GM12878 (cell line): ENCODE results near the gene MBOAT2. TPM values are rescaled to one million over a fixed set of nuclear protein-coding genes. Genes with fewer than 3 reads are reported as not detected.

Source experiments
- ATAC-seq: fragments of 200-7000 bp; cut with Tn5 transposase; 3 replicates; pipeline ENCODE4 v1.9.1; 2020; ENCODE audit warnings: mild to moderate bottlenecking, moderate library complexity
- BruUV-seq: library from RNA; stranded (reverse); fragments of 400-500 nt; replicated peaks from 2 replicates; lab custom pipeline; 2021; lab: Mats Ljungman, UMichigan
- CTCF ChIA-PET: fragments of 300-600 bp; sonication (Branson Sonifier 250); formaldehyde crosslinking; extraction: SDS; loops from one replicate; lab custom pipeline; 2021; ENCODE audit warnings: inconsistent platforms; lab: Yijun Ruan, JAX
- POLR2A ChIA-PET: fragments of 350-600 bp; formaldehyde crosslinking; extraction: SDS; loops from one replicate; lab custom pipeline; 2021; ENCODE audit warnings: inconsistent platforms; lab: Charles Lee
- RAD21 ChIA-PET: fragments of 300-600 bp; sonication (Branson Sonifier 250); formaldehyde crosslinking; loops from one replicate; lab custom pipeline; 2023; ENCODE audit warnings: antibody characterized with exemption; ENCODE audit not compliant: unreplicated experiment; lab: Charles Lee
- SMC1A ChIA-PET: fragments of 300-600 bp; sonication (Branson Sonifier 250); formaldehyde crosslinking; loops from one replicate; lab custom pipeline; 2023; ENCODE audit not compliant: unreplicated experiment, uncharacterized antibody; lab: Charles Lee
- DNase-seq: peaks from one replicate; pipeline ENCODE4 v3.0.0-alpha.2; 2011; ENCODE audit warnings: low read depth, low spot score
- FAIRE-seq: peaks from 3 replicates; lab custom pipeline; 2011; peaks lifted over from hg19 to GRCh38; lab: Jason Lieb, UNC
- H2AFZ ChIP-seq: 2 replicates; pipeline ENCODE4 v1.6.0; 2011; ENCODE audit warnings: low read depth, low read length, control low read depth; ENCODE audit not compliant: control insufficient read depth
- H3K27ac ChIP-seq: 2 replicates; pipeline ENCODE4 v1.5.1; 2011; ENCODE audit warnings: control low read depth; ENCODE audit not compliant: control insufficient read depth, insufficient read depth
- H3K27me3 ChIP-seq, 2 experiments: replicated peaks in 1 of 2; 2 replicates each; pipeline versions ENCODE4 v1.6.0 to v1.6.1; 2011; ENCODE audit warnings: low read length in 1 of 2; ENCODE audit not compliant: control insufficient read depth in 2 of 2, insufficient read depth in 2 of 2
- H3K36me3 ChIP-seq, 2 experiments: 2 replicates each; pipeline ENCODE4 v1.5.1; 2011; ENCODE audit warnings: low read length in 1 of 2; ENCODE audit not compliant: control insufficient read depth in 2 of 2, insufficient read depth in 2 of 2
- H3K4me1 ChIP-seq: 2 replicates; pipeline ENCODE4 v1.6.1; 2011; ENCODE audit warnings: mild to moderate bottlenecking, low read length, moderate library complexity, mixed read lengths; ENCODE audit not compliant: control insufficient read depth, insufficient read depth
- H3K4me2 ChIP-seq: 2 replicates; pipeline ENCODE4 v1.6.0; 2011; ENCODE audit warnings: control low read depth; ENCODE audit not compliant: control insufficient read depth, insufficient read depth
- H3K4me3 ChIP-seq: fragments of 200-600 bp; sonication (generic); 2 replicates; pipeline ENCODE4 v1.5.1; 2016
- H3K79me2 ChIP-seq: 2 replicates; pipeline ENCODE4 v1.6.0; 2011; ENCODE audit warnings: low read length; ENCODE audit not compliant: control insufficient read depth, insufficient read depth
- H3K9ac ChIP-seq: 2 replicates; pipeline ENCODE4 v1.8.0; 2011; ENCODE audit warnings: low read length, control low read depth, mixed read lengths; ENCODE audit not compliant: control insufficient read depth, insufficient read depth
- H3K9me3 ChIP-seq: replicated peaks from 3 replicates; pipeline ENCODE4 v1.5.1; 2011; ENCODE audit warnings: mild to moderate bottlenecking, low read length; ENCODE audit not compliant: control insufficient read depth, insufficient read depth
- H4K20me1 ChIP-seq: 2 replicates; pipeline ENCODE4 v1.6.0; 2011; ENCODE audit not compliant: control insufficient read depth, insufficient read depth
- CBX3 ChIP-seq: fragments of 200-600 bp; sonication (generic); IDR thresholded peaks from 2 replicates; pipeline ENCODE4 v1.6.1; 2016; ENCODE audit warnings: low read depth, borderline replicate concordance
- CREM ChIP-seq: IDR thresholded peaks from 2 replicates; pipeline ENCODE4 v1.6.1; 2014; ENCODE audit warnings: antibody characterized with exemption, low read depth
- E2F4 ChIP-seq: IDR thresholded peaks from 2 replicates; pipeline ENCODE4 v1.6.1; 2012; ENCODE audit warnings: low read depth, low read length, improper control_type of control experiment
- HCFC1 ChIP-seq: fragments of 150-350 bp; IDR thresholded peaks from 2 replicates; pipeline ENCODE4 v1.6.1; 2014; ENCODE audit warnings: low read length
- HDGF ChIP-seq: fragments of 450-650 bp; IDR thresholded peaks from 2 replicates; pipeline ENCODE4 v1.6.1; 2016; ENCODE audit warnings: antibody characterized with exemption
- IRF3 ChIP-seq: fragments of 450-650 bp; IDR thresholded peaks from 2 replicates; pipeline ENCODE4 v1.6.1; 2014; ENCODE audit warnings: mild to moderate bottlenecking
- PAX8 ChIP-seq: fragments of 450-650 bp; IDR thresholded peaks from 2 replicates; pipeline ENCODE4 v1.6.1; 2017; ENCODE audit warnings: mild to moderate bottlenecking, moderate library complexity
- PBX3 ChIP-seq: IDR thresholded peaks from 2 replicates; pipeline ENCODE4 v1.6.1; 2011; ENCODE audit warnings: mild to moderate bottlenecking, low read depth, low read length, moderate library complexity; ENCODE audit not compliant: insufficient replicate concordance
- POU2F2 ChIP-seq: IDR thresholded peaks from 3 replicates; pipeline ENCODE4 v1.6.1; 2011; ENCODE audit warnings: low read depth, mild to moderate bottlenecking, low read length, borderline replicate concordance
- SMAD1 ChIP-seq: fragments of 450-650 bp; IDR thresholded peaks from 2 replicates; pipeline ENCODE4 v1.6.1; 2018; ENCODE audit warnings: mild to moderate bottlenecking, low read depth; ENCODE audit not compliant: partially characterized antibody
- USF2 ChIP-seq: IDR thresholded peaks from 2 replicates; pipeline ENCODE4 v1.6.1; 2011; ENCODE audit warnings: low read depth, low read length, improper control_type of control experiment, borderline replicate concordance
- ZNF207 ChIP-seq: fragments of 450-650 bp; IDR thresholded peaks from 2 replicates; pipeline ENCODE4 v1.6.1; 2014; ENCODE audit warnings: antibody characterized with exemption, mild to moderate bottlenecking, borderline replicate concordance
- ZNF384 ChIP-seq: IDR thresholded peaks from 2 replicates; pipeline ENCODE4 v1.6.1; 2012; ENCODE audit warnings: low read depth, mild to moderate bottlenecking, low read length, improper control_type of control experiment, borderline replicate concordance
- ZNF592 ChIP-seq: fragments of 450-650 bp; IDR thresholded peaks from 2 replicates; pipeline ENCODE4 v1.6.1; 2017; ENCODE audit warnings: mild to moderate bottlenecking, moderate library complexity
- WGBS: methylation state at CpG from one replicate; pipeline ENCODE4 v1.1.6; 2016; ENCODE audit warnings: low lambda C conversion rate; ENCODE audit not compliant: insufficient replicate concordance, insufficient coverage; ENCODE audit errors: missing lambda C conversion rate; 5-methylcytosine and 5-hydroxymethylcytosine counted together
- in situ Hi-C: fragments of 300-500 bp; cut with MboI; formaldehyde crosslinking; loops from 9 replicates; pipeline ENCODE4 v1.14.3; 2018; ENCODE audit warnings: mixed read lengths
- intact Hi-C: fragments of 100-400 bp; cut with micrococcal nuclease; formaldehyde crosslinking; loops from one replicate; pipeline ENCODE4 v1.14.2; 2022; ENCODE audit not compliant: unreplicated experiment
- polyA plus RNA-seq, 11 experiments: library from polyadenylated mRNA; depleted of rRNA in 4 of 11; unstranded in 6 of 11; stranded (reverse) in 5 of 11; fragments of >200 nt; fragmentation: Nextera tagmentation in 4 of 11; fragmentation: Illumina TruSeq in 1 of 11; extraction: Ambion mirVana in 4 of 11; extraction: Trizol in 1 of 11; gene quantifications; 1 replicate in 1 of 11; 2 replicates in 10 of 11; pipeline versions ENCODE4 v1.2.1 to v1.2.3, GENCODE V29; 2011 to 2016; ENCODE audit warnings: inconsistent platforms in 2 of 11, missing spikeins in 2 of 11, low read depth in 1 of 11
- total RNA-seq, 4 experiments: library from RNA; depleted of rRNA in 3 of 4; stranded (reverse); fragments of >200 nt in 3 of 4; fragmentation: Illumina TruSeq in 1 of 4; extraction: Trizol in 1 of 4; gene quantifications; 2 replicates each; pipeline versions ENCODE4 v1.2.1 to v1.2.3, GENCODE V29; 2013 to 2021

Gene MBOAT2
- total and polyA plus RNA-seq, 10 of the 15 experiments (the other 5 are each of a cell fraction or from before 2014, with no cell fraction given), result 0.08 to 40.6 (median 1.8) TPM

GRCh38 chr2:8803658-8804379, 199.7 kb downstream of the MBOAT2 start:
- H3K4me2 ChIP-seq, result no peak overlapping the region
- FAIRE-seq (peak; percentile 83), ATAC-seq (peak; percentile 100), DNase-seq (peak; percentile 69)
- CTCF ChIA-PET, result interaction anchor here (0.9 to 2.6 kb wide), 9 partner anchors 10 to 336 kb away, joined by 3 to 10 read pairs (median 3); no protein-coding TSS in a partner anchor
- peaks cover 5% of the 10 kb centered on the region; the same call in 1 of the 2 replicates for H3K4me1 ChIP-seq
- RAD21 ChIA-PET, result interaction anchor here (0.6 to 1.8 kb wide), 8 partner anchors 10 to 311 kb away, joined by 3 to 6 read pairs (median 4); no protein-coding TSS in a partner anchor
- POLR2A ChIA-PET, result interaction anchor here (0.8 to 1.2 kb wide), 2 partner anchors 9 to 17 kb away, joined by 3 to 4 read pairs; no protein-coding TSS in a partner anchor
- no TSS peak for BruUV-seq
- H3K27ac ChIP-seq, result peak overlapping the region; percentile 10; the same call in 1 of the 2 replicates
- no peak overlapping the region for H2AFZ ChIP-seq
- SMC1A ChIA-PET, result interaction anchor here (0.6 to 1.8 kb wide), 19 partner anchors 9 to 1700 kb away, joined by 3 to 8 read pairs (median 3); no protein-coding TSS in a partner anchor
- H3K9ac ChIP-seq, result no peak overlapping the region
- 35% methylated on average over 3 of the region's 3 CpGs for WGBS
- no peak overlapping the region for H3K4me3 ChIP-seq
- peaks cover 5% of the 10 kb centered on the region; the same call in 2 of the 3 replicates for H3K9me3 ChIP-seq
- H3K36me3 ChIP-seq, result peaks cover 8 to 17% of the 10 kb centered on the region in 2 experiments; a peak in 3 of 4 replicates
- H4K20me1 ChIP-seq, result no peaks in the 10 kb centered on the region; the same call in 1 of the 2 replicates
- H3K27me3 ChIP-seq, result no peaks in the 10 kb centered on the region
- in situ Hi-C loops (no loop called here), intact Hi-C loops (no loop called here)
- no peaks in the 10 kb centered on the region for H3K79me2 ChIP-seq
- TF ChIP-seq SMAD1 (no peak), ZNF207 (0 out of 2 replicates have a peak, but pooled peaks have one; percentile 31), CREM (peak; percentile 90), CBX3 (no peak), HDGF (no peak), PAX8 (no peak), HCFC1 (no peak), E2F4 (no peak), PBX3 (peak; percentile 79), ZNF592 (no peak), ZNF384 (no peak), IRF3 (no peak), POU2F2 (peak; percentile 98), USF2 (no peak)
